ENCODE measurements around the gene KDM4E. TPM values are rescaled to one million over a fixed set of nuclear protein-coding genes. Genes with fewer than 3 reads are reported as not detected.
"Not testable (repeated sequence)": the region's sequence is repeated elsewhere in the genome, so short reads cannot be mapped to it uniquely, and the experiment has no call there.

KDM4E gene
- total RNA-seq, 1 donor from 2014 or later = not detected

GRCh38 chr11:95045812-95046211 lies 20.8 kb downstream of the KDM4E start:
- no peak for DNase-seq (ENCODE audit: low spot score)

GRCh38 chr11:95049122-95049521 lies 24.1 kb downstream of the KDM4E start, which contains the start of gene KDM4F:
KDM4F (plus strand) TSS chr11:95049422.
- intact Hi-C loops (cut with DNase I) = not testable (repeated sequence)

More at GRCh38 chr11:95045812-95046211, 20.8 kb downstream of the KDM4E start:
- intact Hi-C loops (cut with DNase I) = no loop called here

GRCh38 chr11:95050595-95051202 lies 25.6 kb downstream of the KDM4E start:
- DNase-seq (ENCODE audit: low spot score) = no peak
- intact Hi-C loops (cut with DNase I) = no loop called here

More at GRCh38 chr11:95049122-95049521, 24.1 kb downstream of the KDM4E start, which contains the start of gene KDM4F:
- DNase-seq (ENCODE audit: low spot score) = not testable (repeated sequence)

GRCh38 chr11:95054356-95054755 lies 29.3 kb downstream of the KDM4E start:
- no peak for DNase-seq (ENCODE audit: low spot score)
- intact Hi-C loops (cut with DNase I) = no loop called here

GRCh38 chr11:95055283-95055897 lies 30.3 kb downstream of the KDM4E start:
- intact Hi-C loops (cut with DNase I) = no loop called here

GRCh38 chr11:95057959-95058358 lies 32.9 kb downstream of the KDM4E start:
- intact Hi-C loops (cut with DNase I) = no loop called here
- no peak for DNase-seq (ENCODE audit: low spot score)

More at GRCh38 chr11:95055283-95055897, 30.3 kb downstream of the KDM4E start:
- no peak for DNase-seq (ENCODE audit: low spot score)

GRCh38 chr11:95058621-95059020 lies 33.6 kb downstream of the KDM4E start:
- intact Hi-C loops (cut with DNase I) = no loop called here
- no peak for DNase-seq (ENCODE audit: low spot score)

GRCh38 chr11:95059046-95059445 lies 34.0 kb downstream of the KDM4E start:
- intact Hi-C loops (cut with DNase I) = no loop called here
- DNase-seq (ENCODE audit: low spot score) = no peak

GRCh38 chr11:95065336-95065735 lies 40.3 kb downstream of the KDM4E start:
- DNase-seq (ENCODE audit: low spot score) = no peak
- intact Hi-C loops (cut with DNase I) = loop anchor here (5.0 to 10.0 kb wide), 3 partner anchors 91 to 642 kb away; partner anchors contain the start of genes AMOTL1, CWC15 and KDM4D

GRCh38 chr11:95066716-95067038 lies 41.6 kb downstream of the KDM4E start, which contains the start of gene SRSF8:
SRSF8 (plus strand) TSS chr11:95066919; CDS start chr11:95067227, 308 bp downstream.
- intact Hi-C loops (cut with DNase I) = loop anchor here (5.0 to 10.0 kb wide), 3 partner anchors 92 to 641 kb away; partner anchors contain the start of genes AMOTL1, CWC15 and KDM4D

GRCh38 chr11:95067039-95067840 lies 42.2 kb downstream of the KDM4E start:
- DNase-seq (ENCODE audit: low spot score) = peak; percentile 90
- intact Hi-C loops (cut with DNase I) = loop anchor here (5.0 to 10.0 kb wide), 3 partner anchors 92 to 640 kb away; partner anchors contain the start of genes AMOTL1, CWC15 and KDM4D

More at GRCh38 chr11:95066716-95067038, 41.6 kb downstream of the KDM4E start, which contains the start of gene SRSF8:
- no peak for DNase-seq (ENCODE audit: low spot score)

GRCh38 chr11:95067841-95068219 lies 42.8 kb downstream of the KDM4E start:
- DNase-seq (ENCODE audit: low spot score) = peak; percentile 80
- intact Hi-C loops (cut with DNase I) = loop anchor here (2.0 to 10.0 kb wide), 4 partner anchors 25 to 639 kb away; partner anchors contain the start of genes AMOTL1, CWC15 and KDM4D

- no peak for DNase-seq (ENCODE audit: low spot score)
- intact Hi-C loops (cut with DNase I) = loop anchor here (2.0 to 10.0 kb wide), 4 partner anchors 24 to 639 kb away; partner anchors contain the start of genes AMOTL1, CWC15 and KDM4D
Observed at GRCh38 chr11:95068549-95068948, 43.5 kb downstream of the KDM4E start.

- DNase-seq (ENCODE audit: low spot score) = no peak
- intact Hi-C loops (cut with DNase I) = no loop called here
Observed at GRCh38 chr11:95070471-95070870, 45.4 kb downstream of the KDM4E start.

GRCh38 chr11:95072948-95073347 lies 47.9 kb downstream of the KDM4E start:
- no peak for DNase-seq (ENCODE audit: low spot score)
- intact Hi-C loops (cut with DNase I) = no loop called here

GRCh38 chr11:95074792-95075563 lies 49.9 kb downstream of the KDM4E start:
- intact Hi-C loops (cut with DNase I) = no loop called here
- peak; percentile 88 for DNase-seq (ENCODE audit: low spot score)

GRCh38 chr11:95076416-95076815 lies 51.4 kb downstream of the KDM4E start:
- DNase-seq (ENCODE audit: low spot score) = no peak
- intact Hi-C loops (cut with DNase I) = no loop called here

GRCh38 chr11:95076981-95077380 lies 51.9 kb downstream of the KDM4E start:
- no peak for DNase-seq (ENCODE audit: low spot score)
- intact Hi-C loops (cut with DNase I) = no loop called here
